Hematopoietic multipotent progenitor cell treated with erythropoietin and hydrocortisone succinate and interleukin-3 and kit ligand, for 8 days (in vitro differentiated cells): Measurements from ENCODE around the gene DTX1.
"Not testable (repeated sequence)": the region's sequence is repeated elsewhere in the genome, so short reads cannot be mapped to it uniquely, and the experiment has no call there.

Source experiments
- DNase-seq: peaks from one replicate; pipeline ENCODE4 v3.0.0-alpha.2; 2015

The DTX1 gene

GRCh38 chr12:113115455-113116126, 59.1 kb downstream of the DTX1 start:
- DNase-seq = no peak

GRCh38 chr12:113116875-113117274, 60.3 kb downstream of the DTX1 start:
- DNase-seq = no peak

- not testable (repeated sequence) for DNase-seq
Measured at GRCh38 chr12:113117684-113118083, 61.2 kb downstream of the DTX1 start.

GRCh38 chr12:113118142-113118541, 61.6 kb downstream of the DTX1 start:
- no peak for DNase-seq

GRCh38 chr12:113119980-113120669, 63.6 kb downstream of the DTX1 start:
- DNase-seq = no peak

- DNase-seq = no peak
Measured at GRCh38 chr12:113120670-113121370, 64.3 kb downstream of the DTX1 start.

- DNase-seq = no peak
Measured at GRCh38 chr12:113127791-113128199, 71.3 kb downstream of the DTX1 start.

GRCh38 chr12:113128802-113129663, 72.5 kb downstream of the DTX1 start:
- no peak for DNase-seq

GRCh38 chr12:113129664-113130456, 73.3 kb downstream of the DTX1 start:
- DNase-seq = no peak

- no peak for DNase-seq
Measured at GRCh38 chr12:113130457-113131135, 74.1 kb downstream of the DTX1 start.

- no peak for DNase-seq
Measured at GRCh38 chr12:113131556-113131955, 75.0 kb downstream of the DTX1 start.

- no peak for DNase-seq
Measured at GRCh38 chr12:113133036-113133435, 76.5 kb downstream of the DTX1 start.

GRCh38 chr12:113133666-113134065, 77.1 kb downstream of the DTX1 start:
- no peak for DNase-seq

- no peak for DNase-seq
Measured at GRCh38 chr12:113134071-113134470, 77.5 kb downstream of the DTX1 start.

- no peak for DNase-seq
Measured at GRCh38 chr12:113134521-113134951, 78.0 kb downstream of the DTX1 start.

- DNase-seq = peak; percentile 32
Measured at GRCh38 chr12:113135178-113136127, 78.9 kb downstream of the DTX1 start, which contains the start of gene RASAL1. Gene RASAL1 (minus strand): TSS chr12:113135761. CDS start chr12:113135462, 299 bp downstream.

- DNase-seq = peak; percentile 40
Measured at GRCh38 chr12:113136128-113136989, 79.8 kb downstream of the DTX1 start.

GRCh38 chr12:113136990-113137511, 80.5 kb downstream of the DTX1 start:
- DNase-seq = no peak
